Measurements from ENCODE around the gene PTPRK. TPM values are rescaled to one million over a fixed set of nuclear protein-coding genes. Genes with fewer than 3 reads are reported as not detected.

Gene PTPRK
- total RNA-seq, 1 experiment from 2014 or later, result 53.8 TPM

DNA sequence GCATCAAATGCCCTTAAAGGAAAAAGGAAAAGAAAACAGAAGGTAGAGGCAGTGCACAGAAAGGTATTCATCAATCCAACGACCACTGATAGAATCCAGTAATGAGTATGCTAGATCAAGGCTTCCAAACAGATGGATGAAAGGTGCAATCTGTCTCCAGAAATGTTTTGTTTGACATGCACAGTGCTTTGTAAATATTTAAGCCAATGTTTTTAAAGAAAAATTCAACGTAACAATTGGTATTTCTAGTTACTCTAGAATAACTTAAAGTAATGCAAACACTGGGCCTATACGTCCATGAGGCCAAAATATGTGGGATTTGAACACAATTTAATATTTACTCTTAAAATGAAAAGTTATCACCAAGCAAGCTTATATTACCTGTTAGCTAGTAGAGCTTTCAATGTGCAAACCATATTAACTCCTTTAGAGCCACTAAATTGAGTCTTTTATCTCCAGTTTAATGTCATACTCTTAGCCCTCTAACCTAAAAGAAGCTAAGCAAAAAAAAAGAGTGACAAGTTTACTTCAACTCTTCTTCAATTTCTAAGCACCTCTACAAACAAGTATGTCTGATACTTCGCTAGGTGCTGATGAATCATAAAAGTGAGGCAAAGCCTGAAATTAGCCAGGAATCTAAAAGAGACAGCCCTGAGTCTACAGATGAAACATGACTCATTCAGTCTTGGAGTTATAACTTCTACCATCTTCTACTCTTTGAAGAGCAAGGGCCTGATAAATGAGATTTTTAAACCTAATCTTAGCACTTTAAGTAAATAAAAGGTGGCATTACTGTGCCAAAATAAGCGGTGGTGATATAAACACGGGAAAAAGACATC lies 169.8 kb downstream of the PTPRK start:
- Histone ChIP-seq H3K27ac (ENCODE audit: low read length) (no peak overlapping the region), H3K4me1 (ENCODE audit: insufficient read depth, low read length) (peaks cover 9% of the 10 kb centered on the region), H3K9me2 (replicated peaks; ENCODE audit: low read length) (no peaks in the 10 kb centered on the region), H3K27me3 (ENCODE audit: low read length) (no peaks in the 10 kb centered on the region), H3K9me3 (ENCODE audit: low read length) (no peaks in the 10 kb centered on the region), H3K36me3 (ENCODE audit: low read depth, low read length) (no peaks in the 10 kb centered on the region), H3K79me2 (ENCODE audit: low read length) (peaks cover 13% of the 10 kb centered on the region), H4K20me1 (ENCODE audit: low read length) (no peaks in the 10 kb centered on the region), H3K4me3 (ENCODE audit: low read length) (no peak overlapping the region), H2AFZ (ENCODE audit: low read length) (no peak overlapping the region), H3F3A (ENCODE audit: low read length, unreplicated experiment) (no peaks in the 10 kb centered on the region), H3K9ac (ENCODE audit: low read length) (no peak overlapping the region), H3K4me2 (ENCODE audit: low read length) (peak overlapping the region; percentile 27; the same call in 1 of the 2 replicates)
- ATAC-seq (peak; percentile 79), DNase-seq (peak; percentile 55)
- TF ChIP-seq, protein P1, sequence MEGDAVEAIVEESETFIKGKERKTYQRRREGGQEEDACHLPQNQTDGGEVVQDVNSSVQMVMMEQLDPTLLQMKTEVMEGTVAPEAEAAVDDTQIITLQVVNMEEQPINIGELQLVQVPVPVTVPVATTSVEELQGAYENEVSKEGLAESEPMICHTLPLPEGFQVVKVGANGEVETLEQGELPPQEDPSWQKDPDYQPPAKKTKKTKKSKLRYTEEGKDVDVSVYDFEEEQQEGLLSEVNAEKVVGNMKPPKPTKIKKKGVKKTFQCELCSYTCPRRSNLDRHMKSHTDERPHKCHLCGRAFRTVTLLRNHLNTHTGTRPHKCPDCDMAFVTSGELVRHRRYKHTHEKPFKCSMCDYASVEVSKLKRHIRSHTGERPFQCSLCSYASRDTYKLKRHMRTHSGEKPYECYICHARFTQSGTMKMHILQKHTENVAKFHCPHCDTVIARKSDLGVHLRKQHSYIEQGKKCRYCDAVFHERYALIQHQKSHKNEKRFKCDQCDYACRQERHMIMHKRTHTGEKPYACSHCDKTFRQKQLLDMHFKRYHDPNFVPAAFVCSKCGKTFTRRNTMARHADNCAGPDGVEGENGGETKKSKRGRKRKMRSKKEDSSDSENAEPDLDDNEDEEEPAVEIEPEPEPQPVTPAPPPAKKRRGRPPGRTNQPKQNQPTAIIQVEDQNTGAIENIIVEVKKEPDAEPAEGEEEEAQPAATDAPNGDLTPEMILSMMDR (conservative IDR thresholded peaks at IDR 0.05; ENCODE audit: low read depth, low read length), result no peak
- no peak for TF ChIP-seq EZH2 (IDR thresholded peaks at IDR 0.05; ENCODE audit: low read length, unreplicated experiment)
- no peak for TF ChIP-seq EZH2phosphoT487 (IDR thresholded peaks at IDR 0.05; ENCODE audit: borderline replicate concordance, low read length)
- BruUV-seq (replicated peaks), result no TSS peak
- intact Hi-C loops (cut with micrococcal nuclease), result no loop called here
- ChIA-PET POLR2A (ENCODE audit: unreplicated experiment) (no interaction called here), CTCF (no interaction called here)

DNA sequence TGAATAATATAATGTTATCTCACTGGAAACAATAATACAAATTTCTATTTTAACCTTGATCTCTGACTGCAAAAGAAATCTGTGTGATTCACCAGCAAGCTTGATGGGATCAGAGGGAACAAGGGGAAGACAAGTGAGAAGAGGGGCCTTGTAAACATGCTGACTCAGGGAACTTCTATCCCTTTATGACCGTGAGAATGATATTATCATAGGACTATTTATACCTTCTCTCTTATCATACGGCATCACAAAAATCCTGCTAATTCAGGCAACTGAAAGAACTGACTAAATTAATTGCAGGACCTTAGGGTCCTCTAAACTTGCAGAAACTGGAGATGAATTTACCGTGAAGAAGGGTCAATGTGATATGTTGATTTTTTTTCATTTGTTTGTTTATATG lies 173.3 kb downstream of the PTPRK start:
- Histone ChIP-seq H3K4me2 (ENCODE audit: low read length) (no peak overlapping the region), H3K9ac (ENCODE audit: low read length) (no peak overlapping the region), H3K79me2 (ENCODE audit: low read length) (peaks cover 19% of the 10 kb centered on the region), H3K36me3 (ENCODE audit: low read depth, low read length) (no peaks in the 10 kb centered on the region), H3K9me2 (replicated peaks; ENCODE audit: low read length) (no peaks in the 10 kb centered on the region), H3K9me3 (ENCODE audit: low read length) (no peaks in the 10 kb centered on the region), H3K27ac (ENCODE audit: low read length) (no peak overlapping the region), H4K20me1 (ENCODE audit: low read length) (no peaks in the 10 kb centered on the region), H3K27me3 (ENCODE audit: low read length) (no peaks in the 10 kb centered on the region), H3K4me3 (ENCODE audit: low read length) (no peak overlapping the region), H2AFZ (ENCODE audit: low read length) (no peak overlapping the region), H3K4me1 (ENCODE audit: insufficient read depth, low read length) (peaks cover 9% of the 10 kb centered on the region), H3F3A (ENCODE audit: low read length, unreplicated experiment) (no peaks in the 10 kb centered on the region)
- TF ChIP-seq, protein P1 (conservative IDR thresholded peaks at IDR 0.05; ENCODE audit: low read depth, low read length), result no peak
- TF ChIP-seq EZH2 (IDR thresholded peaks at IDR 0.05; ENCODE audit: low read length, unreplicated experiment) (no peak), EZH2phosphoT487 (IDR thresholded peaks at IDR 0.05; ENCODE audit: borderline replicate concordance, low read length) (no peak)
- CTCF ChIA-PET, result no interaction called here
- intact Hi-C loops (cut with micrococcal nuclease), result no loop called here
- no TSS peak for BruUV-seq (replicated peaks)
- POLR2A ChIA-PET (ENCODE audit: unreplicated experiment), result no interaction called here
- ATAC-seq, result no peak
- DNase-seq, result no peak

DNA sequence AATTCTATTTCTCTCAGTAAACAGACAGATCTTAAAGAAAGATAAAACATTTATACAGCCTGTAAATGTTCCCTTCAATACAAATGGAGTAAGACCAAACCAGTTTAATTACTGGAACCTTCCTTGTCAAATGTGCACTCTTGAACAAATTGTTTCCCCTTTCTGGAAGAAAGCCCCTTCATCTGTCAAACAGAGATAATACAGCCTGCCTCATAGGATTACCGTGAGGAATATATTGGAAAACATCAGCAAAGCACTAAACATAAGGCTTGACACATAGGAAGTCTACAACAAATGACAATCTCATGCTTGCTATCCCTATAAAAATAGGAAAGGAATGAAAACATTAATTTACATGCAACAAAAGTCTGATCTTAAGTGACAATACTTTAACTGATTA lies 173.8 kb downstream of the PTPRK start:
- BruUV-seq (replicated peaks), result no TSS peak
- Histone ChIP-seq H3K79me2 (ENCODE audit: low read length) (peaks cover 19% of the 10 kb centered on the region), H3K9ac (ENCODE audit: low read length) (no peak overlapping the region), H3K4me1 (ENCODE audit: insufficient read depth, low read length) (peaks cover 9% of the 10 kb centered on the region), H2AFZ (ENCODE audit: low read length) (no peak overlapping the region), H3K36me3 (ENCODE audit: low read depth, low read length) (no peaks in the 10 kb centered on the region), H3K9me2 (replicated peaks; ENCODE audit: low read length) (no peaks in the 10 kb centered on the region), H3K4me3 (ENCODE audit: low read length) (no peak overlapping the region), H3K9me3 (ENCODE audit: low read length) (no peaks in the 10 kb centered on the region), H3K4me2 (ENCODE audit: low read length) (no peak overlapping the region), H3F3A (ENCODE audit: low read length, unreplicated experiment) (no peaks in the 10 kb centered on the region), H3K27me3 (ENCODE audit: low read length) (no peaks in the 10 kb centered on the region), H3K27ac (ENCODE audit: low read length) (no peak overlapping the region), H4K20me1 (ENCODE audit: low read length) (no peaks in the 10 kb centered on the region)
- ATAC-seq (no peak), DNase-seq (no peak)
- TF ChIP-seq, protein P1 (conservative IDR thresholded peaks at IDR 0.05; ENCODE audit: low read depth, low read length), result no peak
- no peak for TF ChIP-seq EZH2phosphoT487 (IDR thresholded peaks at IDR 0.05; ENCODE audit: borderline replicate concordance, low read length)
- no peak for TF ChIP-seq EZH2 (IDR thresholded peaks at IDR 0.05; ENCODE audit: low read length, unreplicated experiment)
- intact Hi-C loops (cut with micrococcal nuclease), result no loop called here
- ChIA-PET CTCF (no interaction called here), POLR2A (ENCODE audit: unreplicated experiment) (no interaction called here)

Measured in PC-3 (cell line).